RWPE2 (cell line): Measurements from ENCODE around the gene APC2.
"Not testable (repeated sequence)": the region's sequence is repeated elsewhere in the genome, so short reads cannot be mapped to it uniquely, and the experiment has no call there.

ENCODE experiments used
- ATAC-seq: fragments of 200-7000 bp; cut with Tn5 transposase; 3 replicates; pipeline ENCODE4 v1.9.1; 2021; ENCODE audit warnings: low read depth
- DNase-seq: peaks from one replicate; pipeline ENCODE4 v3.0.0-alpha.2; 2020; ENCODE audit warnings: low spot score
- H3K27ac ChIP-seq: fragments of 450-650 bp; 2 replicates; pipeline ENCODE4 v1.5.1; 2017; ENCODE audit warnings: mild to moderate bottlenecking; ENCODE audit not compliant: poor library complexity, severe bottlenecking
- H3K27me3 ChIP-seq: fragments of 250-450 bp; sonication (Bioruptor Pico); 2 replicates; pipeline ENCODE4 v1.5.1; 2021; ENCODE audit warnings: mild to moderate bottlenecking, moderate library complexity; ENCODE audit not compliant: insufficient read depth, poor library complexity, severe bottlenecking
- H3K36me3 ChIP-seq: fragments of 250-450 bp; sonication (Bioruptor Pico); 2 replicates; pipeline ENCODE4 v1.5.1; 2020; ENCODE audit warnings: low read depth, mild to moderate bottlenecking, moderate library complexity
- H3K4me1 ChIP-seq: fragments of 250-450 bp; sonication (Bioruptor Pico); 2 replicates; pipeline ENCODE4 v1.5.1; 2021; ENCODE audit warnings: mild to moderate bottlenecking, moderate library complexity; ENCODE audit not compliant: insufficient read depth, poor library complexity, severe bottlenecking
- H3K4me3 ChIP-seq: fragments of 250-450 bp; sonication (Bioruptor Pico); 2 replicates; pipeline ENCODE4 v1.5.1; 2021; ENCODE audit warnings: mild to moderate bottlenecking, moderate library complexity; ENCODE audit not compliant: severe bottlenecking
- H3K9me3 ChIP-seq: fragments of 250-450 bp; sonication (Bioruptor Pico); 2 replicates; pipeline ENCODE4 v1.5.1; 2021; ENCODE audit warnings: mild to moderate bottlenecking, moderate library complexity; ENCODE audit not compliant: severe bottlenecking
- CTCF ChIP-seq: fragments of 450-650 bp; IDR thresholded peaks from one replicate; pipeline ENCODE4 v1.5.1; 2017; ENCODE audit warnings: mild to moderate bottlenecking, moderate library complexity; ENCODE audit not compliant: poor library complexity, severe bottlenecking

The APC2 gene

DNA sequence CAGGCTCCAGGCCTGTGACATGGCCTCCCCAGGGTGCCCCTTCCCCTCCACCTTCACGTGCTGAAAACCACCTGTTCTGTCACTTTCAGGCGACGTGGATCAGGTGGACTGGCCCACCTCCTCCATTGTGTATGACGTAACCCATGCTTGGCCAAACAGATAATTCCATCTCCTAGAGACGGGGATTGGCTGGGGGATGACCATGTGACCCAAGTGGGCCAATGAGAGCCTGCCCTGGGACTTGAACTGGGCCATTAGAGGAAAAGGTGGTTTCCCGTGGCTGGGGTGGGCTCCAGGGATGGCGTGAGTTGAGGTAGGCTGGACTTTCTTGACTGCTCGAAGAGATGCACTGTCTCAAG, 66.5 kb downstream of the APC2 start:
- ATAC-seq (no peak), DNase-seq (no peak)
- no peak overlapping the region for H3K27ac ChIP-seq
- no peaks in the 10 kb centered on the region for H3K36me3 ChIP-seq
- no peak for TF ChIP-seq CTCF
- peaks cover 4% of the 10 kb centered on the region for H3K4me1 ChIP-seq
- no peak overlapping the region for H3K4me3 ChIP-seq
- peaks cover 2% of the 10 kb centered on the region for H3K9me3 ChIP-seq
- H3K27me3 ChIP-seq, result no peaks in the 10 kb centered on the region

- H3K27me3 ChIP-seq, result peaks cover 10% of the 10 kb centered on the region
- no peak for DNase-seq
- no peak for TF ChIP-seq CTCF
These were observed 68.5 kb downstream of the APC2 start for GRCh38 chr19:1518471-1518870.

DNA sequence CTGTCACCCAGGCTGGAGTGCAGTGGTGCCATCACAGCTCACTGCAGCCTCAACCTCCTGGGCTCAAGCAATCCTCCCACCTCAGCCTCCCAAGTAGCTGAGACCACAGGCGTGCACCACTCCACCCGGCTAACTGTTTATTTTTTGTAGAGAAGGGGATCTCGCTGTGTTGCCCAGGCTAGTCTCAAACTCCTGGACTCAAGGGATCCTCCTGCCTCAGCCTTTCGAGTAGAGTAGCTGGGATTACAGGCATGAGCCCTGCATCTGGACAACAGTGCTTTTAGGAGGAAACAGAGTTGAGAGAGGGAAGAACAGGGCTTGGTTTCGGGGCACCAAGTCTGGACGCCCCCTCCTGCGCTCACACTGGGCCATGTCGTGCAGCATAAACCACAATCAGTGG, 69.9 kb downstream of the APC2 start:
- ATAC-seq, H3K4me1 ChIP-seq, H3K27ac ChIP-seq, H3K9me3 ChIP-seq, H3K4me3 ChIP-seq, H3K36me3 ChIP-seq, DNase-seq: not testable (repeated sequence)
- peaks cover 19% of the 10 kb centered on the region for H3K27me3 ChIP-seq

More at GRCh38 chr19:1518471-1518870, 68.5 kb downstream of the APC2 start:
- Histone ChIP-seq H3K36me3 (no peaks in the 10 kb centered on the region), H3K9me3 (no peaks in the 10 kb centered on the region), H3K27ac (no peak overlapping the region), H3K4me3 (no peak overlapping the region), H3K4me1 (no peaks in the 10 kb centered on the region)
- no peak for ATAC-seq

- Histone ChIP-seq H3K36me3 (no peaks in the 10 kb centered on the region), H3K27ac (no peak overlapping the region), H3K4me3 (no peak overlapping the region), H3K4me1 (no peaks in the 10 kb centered on the region), H3K27me3 (peaks cover 23% of the 10 kb centered on the region), H3K9me3 (no peaks in the 10 kb centered on the region)
- ATAC-seq (no peak; the same call in 2 of the 3 replicates), DNase-seq (no peak)
- TF ChIP-seq CTCF, result no peak
These were observed 70.4 kb downstream of the APC2 start for GRCh38 chr19:1520203-1520780.

GRCh38 chr19:1521636-1522035, 71.7 kb downstream of the APC2 start:
- Histone ChIP-seq H3K4me3 (no peak overlapping the region), H3K36me3 (no peaks in the 10 kb centered on the region), H3K27ac (no peak overlapping the region), H3K27me3 (peaks cover 31% of the 10 kb centered on the region), H3K9me3 (no peaks in the 10 kb centered on the region), H3K4me1 (no peaks in the 10 kb centered on the region)
- DNase-seq (no peak), ATAC-seq (no peak)
- no peak for TF ChIP-seq CTCF
